MM.1S (cell line): Measurements from ENCODE around the gene ESR2.

Source experiments
- DNase-seq: peaks from one replicate; pipeline ENCODE4 v3.0.0-alpha.2; 2015
- H2AFZ ChIP-seq: fragments of 300-600 bp; sonication (generic); 2 replicates; pipeline ENCODE4 v1.6.0; 2016; ENCODE audit warnings: antibody characterized with exemption, low read length
- H3F3A ChIP-seq: fragments of 300-600 bp; sonication (generic); 2 replicates; pipeline ENCODE4 v1.6.1; 2016; ENCODE audit warnings: mild to moderate bottlenecking, antibody characterized with exemption, low read length, moderate library complexity, mixed read lengths; ENCODE audit not compliant: insufficient read depth
- H3K27ac ChIP-seq: fragments of 300-600 bp; sonication (generic); 2 replicates; pipeline ENCODE4 v1.5.1; 2016; ENCODE audit warnings: mild to moderate bottlenecking, low read length
- H3K27me3 ChIP-seq: fragments of 300-600 bp; sonication (generic); replicated peaks from 2 replicates; pipeline ENCODE4 v1.6.0; 2016; ENCODE audit warnings: low read length; ENCODE audit not compliant: insufficient read depth
- H3K36me3 ChIP-seq: fragments of 300-600 bp; sonication (generic); replicated peaks from 2 replicates; pipeline ENCODE4 v1.6.1; 2016; ENCODE audit warnings: mild to moderate bottlenecking, low read length, mixed read lengths; ENCODE audit not compliant: insufficient read depth
- H3K4me1 ChIP-seq: fragments of 300-600 bp; sonication (generic); 2 replicates; pipeline ENCODE4 v1.6.1; 2016; ENCODE audit warnings: low read length, mixed read lengths
- H3K4me2 ChIP-seq: fragments of 300-600 bp; sonication (generic); 2 replicates; pipeline ENCODE4 v1.6.0; 2016; ENCODE audit warnings: low read depth, low read length
- H3K4me3 ChIP-seq: fragments of 300-600 bp; sonication (generic); 2 replicates; pipeline ENCODE4 v1.5.1; 2016; ENCODE audit warnings: low read length, mixed read lengths
- H3K79me2 ChIP-seq: fragments of 300-600 bp; sonication (generic); 2 replicates; pipeline ENCODE4 v1.6.1; 2016; ENCODE audit warnings: mixed run types, low read length, mixed read lengths
- H3K9ac ChIP-seq: fragments of 300-600 bp; sonication (generic); 2 replicates; pipeline ENCODE4 v1.6.1; 2016; ENCODE audit warnings: low read length, mixed read lengths
- H3K9me2 ChIP-seq: fragments of 300-600 bp; sonication (generic); replicated peaks from 2 replicates; pipeline ENCODE4 v1.6.1; 2016; ENCODE audit warnings: mild to moderate bottlenecking, low read length, mixed read lengths; ENCODE audit not compliant: insufficient read depth
- H3K9me3 ChIP-seq: fragments of 300-600 bp; sonication (generic); replicated peaks from 2 replicates; pipeline ENCODE4 v1.6.1; 2016; ENCODE audit warnings: mild to moderate bottlenecking, low read length, mixed read lengths; ENCODE audit not compliant: insufficient read depth
- H4K20me1 ChIP-seq: fragments of 300-600 bp; sonication (generic); 2 replicates; pipeline ENCODE4 v1.6.1; 2016; ENCODE audit warnings: mild to moderate bottlenecking, low read length, moderate library complexity, mixed read lengths; ENCODE audit not compliant: insufficient read depth
- EZH2 ChIP-seq: fragments of 300-600 bp; sonication (generic); optimal IDR thresholded peaks from 2 replicates; pipeline ENCODE3; 2017; ENCODE audit warnings: low read depth, mild to moderate bottlenecking, antibody characterized with exemption, low read length, mixed read lengths
- EZH2phosphoT487 ChIP-seq: fragments of 300-600 bp; sonication (generic); IDR thresholded peaks from 2 replicates; pipeline ENCODE4 v1.6.1; 2018; ENCODE audit warnings: antibody characterized with exemption, low read length
- TF ChIP-seq, protein P1 (sequence below): fragments of 300-600 bp; sonication (generic); IDR thresholded peaks from 2 replicates; pipeline ENCODE4 v1.5.1; 2016; ENCODE audit warnings: antibody characterized with exemption, low read length, mixed read lengths

The ESR2 gene

DNA sequence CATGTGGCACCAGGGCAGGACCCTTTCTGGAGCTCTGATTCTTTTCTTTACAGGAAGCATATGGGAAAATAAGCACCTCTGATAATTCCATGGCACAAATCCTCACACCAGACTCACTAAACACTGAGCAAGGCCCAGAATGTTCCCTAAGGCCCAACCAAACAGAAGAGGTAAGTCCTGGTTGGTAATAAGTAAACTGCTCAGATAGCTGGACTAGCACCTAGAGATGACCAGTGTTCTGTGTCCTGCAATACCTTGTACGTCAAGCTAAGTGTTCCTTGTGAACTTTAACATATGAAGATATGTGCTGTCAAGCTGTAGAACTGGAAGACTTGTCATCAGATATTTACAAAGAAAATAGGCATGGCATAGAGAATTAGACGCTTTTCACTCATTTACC lies 186.7 kb downstream of the ESR2 start:
- Histone ChIP-seq H4K20me1 (no peaks in the 10 kb centered on the region), H3K36me3 (no peaks in the 10 kb centered on the region), H3K27me3 (no peaks in the 10 kb centered on the region), H3F3A (peaks cover 3% of the 10 kb centered on the region; the same call in 1 of the 2 replicates), H3K4me2 (no peak overlapping the region), H3K9me3 (no peaks in the 10 kb centered on the region), H3K9me2 (no peaks in the 10 kb centered on the region), H3K79me2 (no peaks in the 10 kb centered on the region), H2AFZ (no peak overlapping the region), H3K27ac (no peak overlapping the region), H3K4me1 (no peaks in the 10 kb centered on the region), H3K9ac (no peak overlapping the region), H3K4me3 (no peak overlapping the region)
- DNase-seq: no peak
- TF ChIP-seq EZH2phosphoT487 (no peak), EZH2 (no peak)
- TF ChIP-seq, protein P1, sequence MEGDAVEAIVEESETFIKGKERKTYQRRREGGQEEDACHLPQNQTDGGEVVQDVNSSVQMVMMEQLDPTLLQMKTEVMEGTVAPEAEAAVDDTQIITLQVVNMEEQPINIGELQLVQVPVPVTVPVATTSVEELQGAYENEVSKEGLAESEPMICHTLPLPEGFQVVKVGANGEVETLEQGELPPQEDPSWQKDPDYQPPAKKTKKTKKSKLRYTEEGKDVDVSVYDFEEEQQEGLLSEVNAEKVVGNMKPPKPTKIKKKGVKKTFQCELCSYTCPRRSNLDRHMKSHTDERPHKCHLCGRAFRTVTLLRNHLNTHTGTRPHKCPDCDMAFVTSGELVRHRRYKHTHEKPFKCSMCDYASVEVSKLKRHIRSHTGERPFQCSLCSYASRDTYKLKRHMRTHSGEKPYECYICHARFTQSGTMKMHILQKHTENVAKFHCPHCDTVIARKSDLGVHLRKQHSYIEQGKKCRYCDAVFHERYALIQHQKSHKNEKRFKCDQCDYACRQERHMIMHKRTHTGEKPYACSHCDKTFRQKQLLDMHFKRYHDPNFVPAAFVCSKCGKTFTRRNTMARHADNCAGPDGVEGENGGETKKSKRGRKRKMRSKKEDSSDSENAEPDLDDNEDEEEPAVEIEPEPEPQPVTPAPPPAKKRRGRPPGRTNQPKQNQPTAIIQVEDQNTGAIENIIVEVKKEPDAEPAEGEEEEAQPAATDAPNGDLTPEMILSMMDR: no peak

DNA sequence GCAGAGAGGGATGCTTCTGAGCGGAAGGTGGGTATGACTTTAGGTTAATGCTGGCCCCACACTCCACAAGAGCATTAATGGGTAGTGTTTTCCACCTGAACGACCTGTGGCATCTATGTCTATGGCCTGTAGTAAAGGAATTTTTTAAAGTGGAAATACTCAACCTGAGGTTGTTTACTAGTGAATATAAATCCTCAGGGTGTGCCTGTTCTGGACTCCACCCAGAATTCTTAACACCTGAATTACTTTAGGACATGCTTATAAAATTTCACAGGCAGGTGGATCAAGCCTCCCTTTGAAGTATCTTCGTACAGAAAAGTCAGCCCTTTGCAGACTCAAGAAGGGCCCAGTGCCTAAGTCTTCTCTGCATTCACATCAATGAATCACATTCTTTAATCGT lies 196.1 kb downstream of the ESR2 start:
- H3K79me2 ChIP-seq: no peaks in the 10 kb centered on the region
- no peaks in the 10 kb centered on the region for H3K9me3 ChIP-seq
- no peak overlapping the region for H2AFZ ChIP-seq
- no peaks in the 10 kb centered on the region for H3F3A ChIP-seq
- H3K27me3 ChIP-seq: no peaks in the 10 kb centered on the region
- no peaks in the 10 kb centered on the region for H3K4me1 ChIP-seq
- H3K4me2 ChIP-seq: no peak overlapping the region
- TF ChIP-seq EZH2: no peak
- TF ChIP-seq, protein P1: no peak
- no peak for TF ChIP-seq EZH2phosphoT487
- no peak overlapping the region for H3K27ac ChIP-seq
- DNase-seq: no peak
- no peaks in the 10 kb centered on the region for H3K36me3 ChIP-seq
- H4K20me1 ChIP-seq: no peaks in the 10 kb centered on the region
- H3K4me3 ChIP-seq: no peak overlapping the region
- H3K9ac ChIP-seq: no peak overlapping the region
- no peaks in the 10 kb centered on the region for H3K9me2 ChIP-seq

DNA sequence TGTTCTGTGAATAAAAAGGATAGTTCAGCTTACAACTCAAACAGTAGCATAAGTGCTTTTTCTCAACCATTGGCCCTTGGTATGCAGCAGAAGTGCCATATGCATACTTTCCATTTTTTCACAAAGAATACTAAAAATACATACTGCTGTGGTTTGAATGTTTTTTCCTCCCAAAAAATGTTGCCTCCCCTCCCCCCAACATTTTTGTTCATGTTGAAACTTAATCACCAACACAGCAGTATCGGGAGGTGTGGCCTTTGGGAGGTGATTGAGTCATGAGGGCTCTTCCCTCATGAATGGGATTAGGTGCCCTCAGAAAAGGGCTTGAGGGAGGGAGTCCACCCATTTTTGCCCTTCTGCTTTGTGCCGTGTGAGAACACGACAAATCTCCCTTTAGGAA lies 198.6 kb downstream of the ESR2 start:
- TF ChIP-seq, protein P1: no peak
- TF ChIP-seq EZH2phosphoT487 (no peak), EZH2 (no peak)
- no peaks in the 10 kb centered on the region for H3K9me3 ChIP-seq

More for the DNA sequence above, 198.6 kb downstream of the ESR2 start:
- Histone ChIP-seq H3K4me3 (no peak overlapping the region), H3K36me3 (no peaks in the 10 kb centered on the region), H3K79me2 (no peaks in the 10 kb centered on the region), H3K27ac (no peak overlapping the region), H3F3A (no peaks in the 10 kb centered on the region), H2AFZ (no peak overlapping the region), H4K20me1 (no peaks in the 10 kb centered on the region), H3K27me3 (no peaks in the 10 kb centered on the region), H3K9me2 (no peaks in the 10 kb centered on the region), H3K4me1 (no peaks in the 10 kb centered on the region), H3K4me2 (no peak overlapping the region), H3K9ac (no peak overlapping the region)
- no peak for DNase-seq
